GM12878 (cell line): ENCODE results near the gene VSX1. TPM values are rescaled to one million over a fixed set of nuclear protein-coding genes. Genes with fewer than 3 reads are reported as not detected.

Experiments used
- ATAC-seq: fragments of 200-7000 bp; cut with Tn5 transposase; 3 replicates; pipeline ENCODE4 v1.9.1; 2020; ENCODE audit warnings: mild to moderate bottlenecking, moderate library complexity
- BruUV-seq: library from RNA; stranded (reverse); fragments of 400-500 nt; replicated peaks from 2 replicates; lab custom pipeline; 2021; lab: Mats Ljungman, UMichigan
- CTCF ChIA-PET: fragments of 300-600 bp; sonication (Branson Sonifier 250); formaldehyde crosslinking; extraction: SDS; loops from one replicate; lab custom pipeline; 2021; ENCODE audit warnings: inconsistent platforms; lab: Yijun Ruan, JAX
- POLR2A ChIA-PET: fragments of 350-600 bp; formaldehyde crosslinking; extraction: SDS; loops from one replicate; lab custom pipeline; 2021; ENCODE audit warnings: inconsistent platforms; lab: Charles Lee
- RAD21 ChIA-PET: fragments of 300-600 bp; sonication (Branson Sonifier 250); formaldehyde crosslinking; loops from one replicate; lab custom pipeline; 2023; ENCODE audit warnings: antibody characterized with exemption; ENCODE audit not compliant: unreplicated experiment; lab: Charles Lee
- SMC1A ChIA-PET: fragments of 300-600 bp; sonication (Branson Sonifier 250); formaldehyde crosslinking; loops from one replicate; lab custom pipeline; 2023; ENCODE audit not compliant: unreplicated experiment, uncharacterized antibody; lab: Charles Lee
- DNase-seq: peaks from one replicate; pipeline ENCODE4 v3.0.0-alpha.2; 2011; ENCODE audit warnings: low read depth, low spot score
- FAIRE-seq: peaks from 3 replicates; lab custom pipeline; 2011; peaks lifted over from hg19 to GRCh38; lab: Jason Lieb, UNC
- H2AFZ ChIP-seq: 2 replicates; pipeline ENCODE4 v1.6.0; 2011; ENCODE audit warnings: low read depth, low read length, control low read depth; ENCODE audit not compliant: control insufficient read depth
- H3K27ac ChIP-seq: 2 replicates; pipeline ENCODE4 v1.5.1; 2011; ENCODE audit warnings: control low read depth; ENCODE audit not compliant: control insufficient read depth, insufficient read depth
- H3K27me3 ChIP-seq, 2 experiments: replicated peaks in 1 of 2; 2 replicates each; pipeline versions ENCODE4 v1.6.0 to v1.6.1; 2011; ENCODE audit warnings: low read length in 1 of 2; ENCODE audit not compliant: control insufficient read depth in 2 of 2, insufficient read depth in 2 of 2
- H3K36me3 ChIP-seq, 2 experiments: 2 replicates each; pipeline ENCODE4 v1.5.1; 2011; ENCODE audit warnings: low read length in 1 of 2; ENCODE audit not compliant: control insufficient read depth in 2 of 2, insufficient read depth in 2 of 2
- H3K4me1 ChIP-seq: 2 replicates; pipeline ENCODE4 v1.6.1; 2011; ENCODE audit warnings: mild to moderate bottlenecking, low read length, moderate library complexity, mixed read lengths; ENCODE audit not compliant: control insufficient read depth, insufficient read depth
- H3K4me2 ChIP-seq: 2 replicates; pipeline ENCODE4 v1.6.0; 2011; ENCODE audit warnings: control low read depth; ENCODE audit not compliant: control insufficient read depth, insufficient read depth
- H3K4me3 ChIP-seq: fragments of 200-600 bp; sonication (generic); 2 replicates; pipeline ENCODE4 v1.5.1; 2016
- H3K79me2 ChIP-seq: 2 replicates; pipeline ENCODE4 v1.6.0; 2011; ENCODE audit warnings: low read length; ENCODE audit not compliant: control insufficient read depth, insufficient read depth
- H3K9ac ChIP-seq: 2 replicates; pipeline ENCODE4 v1.8.0; 2011; ENCODE audit warnings: low read length, control low read depth, mixed read lengths; ENCODE audit not compliant: control insufficient read depth, insufficient read depth
- H3K9me3 ChIP-seq: replicated peaks from 3 replicates; pipeline ENCODE4 v1.5.1; 2011; ENCODE audit warnings: mild to moderate bottlenecking, low read length; ENCODE audit not compliant: control insufficient read depth, insufficient read depth
- H4K20me1 ChIP-seq: 2 replicates; pipeline ENCODE4 v1.6.0; 2011; ENCODE audit not compliant: control insufficient read depth, insufficient read depth
- BACH1 ChIP-seq: fragments of 450-650 bp; IDR thresholded peaks from 2 replicates; pipeline ENCODE4 v1.6.1; 2017; ENCODE audit warnings: mild to moderate bottlenecking, borderline replicate concordance
- BHLHE40 ChIP-seq, 2 experiments: fragments of 450-650 bp in 1 of 2; IDR thresholded peaks; 2 replicates each; pipeline ENCODE4 v1.6.1; 2011 to 2017; ENCODE audit warnings: low read depth in 2 of 2, borderline replicate concordance in 1 of 2, improper control_type of control experiment in 1 of 2, low read length in 1 of 2, mild to moderate bottlenecking in 1 of 2
- BMI1 ChIP-seq: fragments of 450-650 bp; IDR thresholded peaks from 2 replicates; pipeline ENCODE4 v1.6.1; 2016; ENCODE audit warnings: mild to moderate bottlenecking, moderate library complexity, borderline replicate concordance
- CBFB ChIP-seq: IDR thresholded peaks from 2 replicates; pipeline ENCODE4 v1.6.1; 2016; ENCODE audit warnings: antibody characterized with exemption, low read depth
- EGR1 ChIP-seq, 2 experiments: IDR thresholded peaks; 1 replicate in 1 of 2; 2 replicates in 1 of 2; pipeline ENCODE4 v1.6.1; 2011 to 2012; ENCODE audit warnings: low read depth in 2 of 2, low read length in 2 of 2, borderline replicate concordance in 1 of 2, mild to moderate bottlenecking in 1 of 2, moderate library complexity in 1 of 2
- GABPA ChIP-seq: IDR thresholded peaks from 2 replicates; pipeline ENCODE4 v1.6.1; 2014; ENCODE audit warnings: antibody characterized with exemption, low read depth, mild to moderate bottlenecking, inconsistent platforms
- SRF ChIP-seq, 2 experiments: IDR thresholded peaks; 2 replicates each; pipeline ENCODE4 v1.6.1; 2011; ENCODE audit warnings: low read depth in 2 of 2, low read length in 2 of 2, mild to moderate bottlenecking in 1 of 2, moderate library complexity in 1 of 2
- SUZ12 ChIP-seq: fragments of 200-600 bp; sonication (generic); IDR thresholded peaks from one replicate; pipeline ENCODE4 v1.6.1; 2018; ENCODE audit warnings: antibody characterized with exemption, mild to moderate bottlenecking; ENCODE audit not compliant: unreplicated experiment
- ZNF207 ChIP-seq: fragments of 450-650 bp; IDR thresholded peaks from 2 replicates; pipeline ENCODE4 v1.6.1; 2014; ENCODE audit warnings: antibody characterized with exemption, mild to moderate bottlenecking, borderline replicate concordance
- WGBS: methylation state at CpG from one replicate; pipeline ENCODE4 v1.1.6; 2016; ENCODE audit warnings: low lambda C conversion rate; ENCODE audit not compliant: insufficient replicate concordance, insufficient coverage; ENCODE audit errors: missing lambda C conversion rate; 5-methylcytosine and 5-hydroxymethylcytosine counted together
- in situ Hi-C: fragments of 300-500 bp; cut with MboI; formaldehyde crosslinking; loops from 9 replicates; pipeline ENCODE4 v1.14.3; 2018; ENCODE audit warnings: mixed read lengths
- intact Hi-C: fragments of 100-400 bp; cut with micrococcal nuclease; formaldehyde crosslinking; loops from one replicate; pipeline ENCODE4 v1.14.2; 2022; ENCODE audit not compliant: unreplicated experiment
- polyA plus RNA-seq, 11 experiments: library from polyadenylated mRNA; depleted of rRNA in 4 of 11; unstranded in 6 of 11; stranded (reverse) in 5 of 11; fragments of >200 nt; fragmentation: Nextera tagmentation in 4 of 11; fragmentation: Illumina TruSeq in 1 of 11; extraction: Ambion mirVana in 4 of 11; extraction: Trizol in 1 of 11; gene quantifications; 1 replicate in 1 of 11; 2 replicates in 10 of 11; pipeline versions ENCODE4 v1.2.1 to v1.2.3, GENCODE V29; 2011 to 2016; ENCODE audit warnings: inconsistent platforms in 2 of 11, missing spikeins in 2 of 11, low read depth in 1 of 11
- total RNA-seq, 4 experiments: library from RNA; depleted of rRNA in 3 of 4; stranded (reverse); fragments of >200 nt in 3 of 4; fragmentation: Illumina TruSeq in 1 of 4; extraction: Trizol in 1 of 4; gene quantifications; 2 replicates each; pipeline versions ENCODE4 v1.2.1 to v1.2.3, GENCODE V29; 2013 to 2021
- TF ChIP-seq, protein P1 (sequence below): IDR thresholded peaks from 2 replicates; pipeline ENCODE4 v1.6.1; 2012; ENCODE audit warnings: improper control_type of control experiment, low read depth, low read length; ENCODE audit not compliant: insufficient replicate concordance

VSX1 gene
- total and polyA plus RNA-seq, 10 of the 15 experiments (the other 5 are each of a cell fraction or from before 2014, with no cell fraction given): 0.05 TPM; not detected in 9

DNA sequence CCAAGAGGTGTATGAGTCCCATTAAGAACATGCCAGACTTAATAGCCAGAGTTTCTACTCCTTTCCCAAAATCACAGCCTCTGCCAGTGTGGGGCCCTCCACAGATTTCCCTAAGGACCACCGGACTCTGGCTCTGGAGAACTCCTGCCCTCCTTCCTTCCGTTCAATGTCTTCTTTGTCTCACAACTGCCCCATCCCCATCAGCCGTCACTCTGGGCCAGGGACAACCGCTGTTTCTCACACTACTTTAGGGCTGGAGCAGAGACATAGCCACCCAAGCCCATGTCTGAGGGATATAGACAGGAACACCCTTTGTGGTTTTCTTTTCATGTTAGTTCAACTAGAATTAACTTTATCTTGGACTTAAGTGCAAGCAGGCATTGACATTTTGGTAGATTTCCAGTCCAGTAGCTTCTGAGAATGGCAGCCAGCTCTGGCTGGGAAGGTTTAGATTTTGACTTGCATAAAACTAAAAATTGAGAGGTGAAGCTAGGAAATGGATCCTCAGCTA is 17.3 kb downstream of the VSX1 start:
- TF ChIP-seq GABPA: no peak
- no peak for TF ChIP-seq BACH1
- TF ChIP-seq EGR1 (IDR thresholded peaks at IDR 0.05; ENCODE audit: borderline replicate concordance in 1 of 2, low read depth in 2 of 2, low read length in 2 of 2): no peak
- TF ChIP-seq ZNF207: no peak
- TF ChIP-seq SRF (IDR thresholded peaks at IDR 0.05; ENCODE audit: low read depth in 2 of 2, low read length in 2 of 2): no peak
- TF ChIP-seq, protein P1, sequence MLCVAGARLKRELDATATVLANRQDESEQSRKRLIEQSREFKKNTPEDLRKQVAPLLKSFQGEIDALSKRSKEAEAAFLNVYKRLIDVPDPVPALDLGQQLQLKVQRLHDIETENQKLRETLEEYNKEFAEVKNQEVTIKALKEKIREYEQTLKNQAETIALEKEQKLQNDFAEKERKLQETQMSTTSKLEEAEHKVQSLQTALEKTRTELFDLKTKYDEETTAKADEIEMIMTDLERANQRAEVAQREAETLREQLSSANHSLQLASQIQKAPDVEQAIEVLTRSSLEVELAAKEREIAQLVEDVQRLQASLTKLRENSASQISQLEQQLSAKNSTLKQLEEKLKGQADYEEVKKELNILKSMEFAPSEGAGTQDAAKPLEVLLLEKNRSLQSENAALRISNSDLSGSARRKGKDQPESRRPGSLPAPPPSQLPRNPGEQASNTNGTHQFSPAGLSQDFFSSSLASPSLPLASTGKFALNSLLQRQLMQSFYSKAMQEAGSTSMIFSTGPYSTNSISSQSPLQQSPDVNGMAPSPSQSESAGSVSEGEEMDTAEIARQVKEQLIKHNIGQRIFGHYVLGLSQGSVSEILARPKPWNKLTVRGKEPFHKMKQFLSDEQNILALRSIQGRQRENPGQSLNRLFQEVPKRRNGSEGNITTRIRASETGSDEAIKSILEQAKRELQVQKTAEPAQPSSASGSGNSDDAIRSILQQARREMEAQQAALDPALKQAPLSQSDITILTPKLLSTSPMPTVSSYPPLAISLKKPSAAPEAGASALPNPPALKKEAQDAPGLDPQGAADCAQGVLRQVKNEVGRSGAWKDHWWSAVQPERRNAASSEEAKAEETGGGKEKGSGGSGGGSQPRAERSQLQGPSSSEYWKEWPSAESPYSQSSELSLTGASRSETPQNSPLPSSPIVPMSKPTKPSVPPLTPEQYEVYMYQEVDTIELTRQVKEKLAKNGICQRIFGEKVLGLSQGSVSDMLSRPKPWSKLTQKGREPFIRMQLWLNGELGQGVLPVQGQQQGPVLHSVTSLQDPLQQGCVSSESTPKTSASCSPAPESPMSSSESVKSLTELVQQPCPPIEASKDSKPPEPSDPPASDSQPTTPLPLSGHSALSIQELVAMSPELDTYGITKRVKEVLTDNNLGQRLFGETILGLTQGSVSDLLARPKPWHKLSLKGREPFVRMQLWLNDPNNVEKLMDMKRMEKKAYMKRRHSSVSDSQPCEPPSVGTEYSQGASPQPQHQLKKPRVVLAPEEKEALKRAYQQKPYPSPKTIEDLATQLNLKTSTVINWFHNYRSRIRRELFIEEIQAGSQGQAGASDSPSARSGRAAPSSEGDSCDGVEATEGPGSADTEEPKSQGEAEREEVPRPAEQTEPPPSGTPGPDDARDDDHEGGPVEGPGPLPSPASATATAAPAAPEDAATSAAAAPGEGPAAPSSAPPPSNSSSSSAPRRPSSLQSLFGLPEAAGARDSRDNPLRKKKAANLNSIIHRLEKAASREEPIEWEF: no peak
- TF ChIP-seq SUZ12: no peak
- TF ChIP-seq CBFB: no peak
- no peak for TF ChIP-seq BHLHE40 (IDR thresholded peaks at IDR 0.05; ENCODE audit: borderline replicate concordance in 1 of 2, low read depth in 2 of 2, low read length in 1 of 2)
- no peak for TF ChIP-seq BMI1
- Histone ChIP-seq H3K36me3 (no peaks in the 10 kb centered on the region), H3K27me3 (peaks cover 0 to 4% of the 10 kb centered on the region in 2 experiments; a peak in 2 of 4 replicates), H3K4me3 (no peak overlapping the region), H2AFZ (no peak overlapping the region), H3K9ac (no peak overlapping the region), H4K20me1 (no peaks in the 10 kb centered on the region), H3K9me3 (no peaks in the 10 kb centered on the region), H3K79me2 (no peaks in the 10 kb centered on the region), H3K4me1 (no peaks in the 10 kb centered on the region), H3K27ac (no peak overlapping the region), H3K4me2 (no peak overlapping the region)
- in situ Hi-C loops: loop anchor here (5.0 to 25.0 kb wide), 3 partner anchors 72 to 1702 kb away; partner anchors contain the start of genes APMAP, GZF1 and NXT1
- intact Hi-C loops: loop anchor here (1.0 to 5.0 kb wide), 2 partner anchors 69 to 333 kb away; no protein-coding TSS in a partner anchor
- FAIRE-seq (no peak), DNase-seq (no peak), ATAC-seq (no peak)
- ChIA-PET POLR2A (interaction anchor here (1.1 kb wide), 2 partner anchors 71 to 76 kb away, joined by 3 read pairs; no protein-coding TSS in a partner anchor), SMC1A (interaction anchor here (1.1 to 6.4 kb wide), 9 partner anchors 10 to 335 kb away, joined by 3 to 116 read pairs (median 5); partner anchors contain the start of gene APMAP), CTCF (interaction anchor here (1.0 to 12.6 kb wide), 12 partner anchors 9 to 901 kb away, joined by 3 to 244 read pairs (median 5); partner anchors contain the start of gene APMAP), RAD21 (interaction anchor here (1.1 to 9.2 kb wide), 7 partner anchors 10 to 114 kb away, joined by 3 to 87 read pairs (median 5); partner anchors contain the start of gene APMAP)
- WGBS: 71% methylated on average over 4 of the region's 4 CpGs
- BruUV-seq: no TSS peak
